B cell (primary cell): ENCODE results near the gene LMAN1L. TPM values are rescaled to one million over a fixed set of nuclear protein-coding genes. Genes with fewer than 3 reads are reported as not detected.

Experiments used
- ATAC-seq: fragments of 200-7000 bp; cut with Tn5 transposase; one replicate; pipeline ENCODE4 v1.10.0; 2021; ENCODE audit warnings: low read depth, mild to moderate bottlenecking, moderate number of reproducible peaks, moderate library complexity
- CTCF ChIA-PET: fragments of 350-600 bp; sonication (Branson Sonifier 250); formaldehyde crosslinking; loops from one replicate; lab custom pipeline; 2021; ENCODE audit warnings: antibody characterized with exemption, inconsistent platforms; lab: Charles Lee
- POLR2A ChIA-PET: fragments of 350-600 bp; sonication (Branson Sonifier 250); formaldehyde crosslinking; loops from one replicate; lab custom pipeline; 2021; ENCODE audit warnings: antibody characterized with exemption; lab: Charles Lee
- DNase-seq: peaks from one replicate; pipeline ENCODE4 v3.0.0; 2013
- H2AFZ ChIP-seq: 2 replicates; pipeline ENCODE4 v1.6.1; 2012; ENCODE audit warnings: mild to moderate bottlenecking, low read depth, low read length; ENCODE audit not compliant: insufficient read depth, poor library complexity, severe bottlenecking
- H3K27ac ChIP-seq, 2 donors: 1 replicate in 1 of 2; 2 replicates in 1 of 2; pipeline ENCODE4 v1.5.1; 2012 to 2013; ENCODE audit warnings: low read length in 2 of 2, mild to moderate bottlenecking in 2 of 2, moderate library complexity in 1 of 2
- H3K27me3 ChIP-seq, 4 experiments: fragments of 200-600 bp in 1 of 4; sonication (generic) in 1 of 4; replicated peaks in 1 of 4; 1 replicate in 2 of 4; 2 replicates in 2 of 4; pipeline versions ENCODE4 v1.6.1 to v1.7.0; 2013 to 2016; ENCODE audit warnings: low read length in 3 of 4, mild to moderate bottlenecking in 2 of 4, mixed read lengths in 1 of 4, moderate library complexity in 1 of 4; ENCODE audit not compliant: insufficient read depth in 4 of 4, control insufficient read depth in 3 of 4; ENCODE audit errors: control extremely low read depth in 1 of 4
- H3K36me3 ChIP-seq, 2 experiments: replicated peaks in 1 of 2; 1 replicate in 1 of 2; 2 replicates in 1 of 2; pipeline versions ENCODE4 v1.6.1 to v1.7.1; 2013; ENCODE audit warnings: low read length in 1 of 2; ENCODE audit not compliant: insufficient read depth in 2 of 2, control insufficient read depth in 1 of 2; ENCODE audit errors: control extremely low read depth in 1 of 2, extremely low read depth in 1 of 2
- H3K4me1 ChIP-seq, 2 donors: fragments of 200-600 bp in 1 of 2; sonication (generic) in 1 of 2; 1 replicate in 1 of 2; 2 replicates in 1 of 2; pipeline versions ENCODE4 v1.5.1 to v1.6.1; 2013 to 2017; ENCODE audit warnings: low read length in 2 of 2; ENCODE audit not compliant: control insufficient read depth in 2 of 2, insufficient read depth in 2 of 2
- H3K4me2 ChIP-seq: replicated peaks from 2 replicates; pipeline ENCODE3; 2012; ENCODE audit warnings: mild to moderate bottlenecking, low read depth, low read length; ENCODE audit not compliant: poor library complexity, severe bottlenecking
- H3K4me3 ChIP-seq, 5 experiments: fragments of 200-600 bp in 1 of 5; sonication (generic) in 1 of 5; 1 replicate in 3 of 5; 2 replicates in 2 of 5; pipeline versions ENCODE4 v1.5.1 to v1.7.0; 2011 to 2016; ENCODE audit warnings: low read length in 4 of 5, mild to moderate bottlenecking in 4 of 5, low read depth in 2 of 5, control low read depth in 1 of 5, moderate library complexity in 1 of 5; ENCODE audit not compliant: insufficient read depth in 1 of 5; ENCODE audit errors: control extremely low read depth in 1 of 5, extremely low read depth in 1 of 5
- H3K79me2 ChIP-seq: fragments of 200-600 bp; sonication (generic); one replicate; pipeline ENCODE4 v1.6.0; 2016; ENCODE audit warnings: low read length; ENCODE audit not compliant: control insufficient read depth, insufficient read depth
- H3K9ac ChIP-seq: fragments of 200-600 bp; sonication (generic); 2 replicates; pipeline ENCODE4 v1.6.1; 2017; ENCODE audit warnings: mild to moderate bottlenecking, low read length, moderate library complexity
- H3K9me3 ChIP-seq, 3 donors: one replicate each; pipeline versions ENCODE4 v1.6.1 to v1.7.1; 2013; ENCODE audit warnings: low read length in 2 of 3; ENCODE audit not compliant: control insufficient read depth in 2 of 3, insufficient read depth in 1 of 3; ENCODE audit errors: control extremely low read depth in 1 of 3
- H4K20me1 ChIP-seq: 2 replicates; pipeline ENCODE4 v1.6.0; 2012; ENCODE audit warnings: mild to moderate bottlenecking, low read length; ENCODE audit not compliant: insufficient read depth, control insufficient read depth, poor library complexity, severe bottlenecking
- H3K27ac Mint-ChIP-seq: one replicate; pipeline ENCODE4 v1.8.0; 2021; ENCODE audit warnings: mixed read lengths
- H3K27me3 Mint-ChIP-seq: one replicate; pipeline ENCODE4 v1.8.0; 2021; ENCODE audit warnings: mixed read lengths
- H3K4me1 Mint-ChIP-seq: one replicate; pipeline ENCODE4 v1.8.0; 2021; ENCODE audit warnings: mixed read lengths
- H3K4me3 Mint-ChIP-seq: one replicate; pipeline ENCODE4 v1.8.0; 2021; ENCODE audit warnings: mixed read lengths
- H3K9me3 Mint-ChIP-seq: one replicate; pipeline ENCODE4 v1.8.0; 2022; ENCODE audit warnings: mixed read lengths; ENCODE audit not compliant: insufficient read depth
- EZH2 ChIP-seq: IDR thresholded peaks from 2 replicates; pipeline ENCODE4 v1.6.1; 2012; ENCODE audit warnings: borderline replicate concordance, low read depth, mild to moderate bottlenecking, moderate library complexity, low read length; ENCODE audit not compliant: insufficient read depth, poor library complexity, severe bottlenecking
- WGBS: methylation state at CpG from one replicate; pipeline ENCODE4 v1.1.5; 2013; ENCODE audit warnings: missing lambda C conversion rate; ENCODE audit not compliant: insufficient coverage; 5-methylcytosine and 5-hydroxymethylcytosine counted together
- intact Hi-C: fragments of 100-400 bp; cut with micrococcal nuclease; formaldehyde crosslinking; loops from one replicate; pipeline ENCODE4 v1.10.0; 2022
- polyA plus RNA-seq: library from polyadenylated mRNA; depleted of rRNA; stranded (reverse); fragments of >200 nt; gene quantifications from 2 replicates; pipeline ENCODE4 v1.2.3, GENCODE V29; 2012
- total RNA-seq, 2 donors: library from RNA; stranded (reverse); fragments of 120-200 nt in 1 of 2; gene quantifications; 1 replicate in 1 of 2; 2 replicates in 1 of 2; pipeline versions ENCODE4 v1.2.3 to v1.2.4, GENCODE V29; 2013 to 2022
- TF ChIP-seq, protein P1 (sequence below): fragments of 200-600 bp; IDR thresholded peaks from one replicate; pipeline ENCODE4 v1.8.0; 2022; ENCODE audit warnings: antibody characterized with exemption, mild to moderate bottlenecking

Gene LMAN1L
- total and polyA plus RNA-seq, 2 donors (not counting 1 experiment from before 2014, with no cell fraction given) = 0.60 to 1.1 TPM

DNA sequence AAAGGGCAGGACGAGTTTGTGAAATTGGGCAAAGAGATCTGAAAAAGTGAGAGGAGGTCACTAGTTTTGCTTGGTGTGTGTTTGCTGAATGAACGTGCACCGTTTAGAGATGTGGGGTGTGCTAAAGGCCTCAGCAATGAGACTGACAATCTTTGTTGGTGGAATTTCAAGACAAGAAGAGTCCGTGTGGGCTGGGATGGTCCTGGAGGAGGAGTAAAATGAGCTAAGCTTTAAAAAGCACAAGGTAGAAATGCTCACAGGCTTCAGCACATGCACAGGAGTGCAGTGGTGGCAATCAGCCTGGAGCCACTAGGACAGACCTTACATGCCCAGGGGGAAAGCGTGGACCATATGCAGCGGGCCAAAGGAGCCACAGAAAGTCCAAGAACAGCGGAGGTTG is 12.3 kb downstream of the LMAN1L start:
- no peak for ATAC-seq

DNA sequence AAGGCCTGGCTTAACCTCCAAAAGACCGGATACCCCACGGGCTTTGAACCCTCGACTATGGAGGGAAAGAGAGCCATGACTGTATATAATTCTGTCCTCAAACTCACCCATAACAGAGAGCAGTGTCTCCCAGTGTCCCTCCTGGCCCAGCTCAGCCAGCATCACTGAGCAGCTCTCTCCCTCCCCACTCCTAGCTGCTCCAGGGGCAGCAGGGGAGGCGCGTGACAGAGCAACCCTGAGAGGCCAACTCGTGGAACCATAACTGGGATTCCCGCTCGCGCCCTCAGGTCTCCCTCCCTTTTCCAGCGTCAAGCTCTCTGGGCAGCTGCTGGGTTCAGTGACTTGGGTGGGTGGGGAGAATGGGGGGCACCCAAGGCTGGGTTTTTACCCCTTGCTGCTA is 13.2 kb downstream of the LMAN1L start:
- Mint-ChIP-seq H3K27ac (no peak overlapping the region), H3K27me3 (peaks cover 31% of the 10 kb centered on the region), H3K9me3 (no peaks in the 10 kb centered on the region), H3K4me3 (no peak overlapping the region), H3K4me1 (peaks cover 18% of the 10 kb centered on the region)
- ChIA-PET CTCF (interaction anchor here (0.7 to 2.5 kb wide), 5 partner anchors 10 to 193 kb away, joined by 4 to 9 read pairs (median 5); no protein-coding TSS in a partner anchor), POLR2A (interaction anchor here (0.6 kb wide), 1 partner anchor 12 kb away, joined by 6 read pairs; no protein-coding TSS in a partner anchor)
- no peak overlapping the region for H3K4me3 ChIP-seq
- no peak overlapping the region for H3K9ac ChIP-seq
- H3K27me3 ChIP-seq = peaks cover 0 to 45% (median 17%) of the 10 kb centered on the region in 4 experiments
- TF ChIP-seq, protein P1, sequence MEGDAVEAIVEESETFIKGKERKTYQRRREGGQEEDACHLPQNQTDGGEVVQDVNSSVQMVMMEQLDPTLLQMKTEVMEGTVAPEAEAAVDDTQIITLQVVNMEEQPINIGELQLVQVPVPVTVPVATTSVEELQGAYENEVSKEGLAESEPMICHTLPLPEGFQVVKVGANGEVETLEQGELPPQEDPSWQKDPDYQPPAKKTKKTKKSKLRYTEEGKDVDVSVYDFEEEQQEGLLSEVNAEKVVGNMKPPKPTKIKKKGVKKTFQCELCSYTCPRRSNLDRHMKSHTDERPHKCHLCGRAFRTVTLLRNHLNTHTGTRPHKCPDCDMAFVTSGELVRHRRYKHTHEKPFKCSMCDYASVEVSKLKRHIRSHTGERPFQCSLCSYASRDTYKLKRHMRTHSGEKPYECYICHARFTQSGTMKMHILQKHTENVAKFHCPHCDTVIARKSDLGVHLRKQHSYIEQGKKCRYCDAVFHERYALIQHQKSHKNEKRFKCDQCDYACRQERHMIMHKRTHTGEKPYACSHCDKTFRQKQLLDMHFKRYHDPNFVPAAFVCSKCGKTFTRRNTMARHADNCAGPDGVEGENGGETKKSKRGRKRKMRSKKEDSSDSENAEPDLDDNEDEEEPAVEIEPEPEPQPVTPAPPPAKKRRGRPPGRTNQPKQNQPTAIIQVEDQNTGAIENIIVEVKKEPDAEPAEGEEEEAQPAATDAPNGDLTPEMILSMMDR = no peak
- TF ChIP-seq EZH2 = no peak
- no peak overlapping the region for H3K4me2 ChIP-seq
- H3K9me3 ChIP-seq = peaks cover 0 to 22% (median 0%) of the 10 kb centered on the region in 3 donors
- DNase-seq (no peak), ATAC-seq (no peak)
- H2AFZ ChIP-seq = no peak overlapping the region
- H3K36me3 ChIP-seq = no peaks in the 10 kb centered on the region
- 86% methylated on average over 3 of the region's 10 CpGs for WGBS
- intact Hi-C loops = no loop called here
- H3K79me2 ChIP-seq = peaks cover 7% of the 10 kb centered on the region
- H3K27ac ChIP-seq = no peak overlapping the region
- peaks cover 4% of the 10 kb centered on the region for H4K20me1 ChIP-seq
- peaks cover 17 to 18% of the 10 kb centered on the region in 2 donors for H3K4me1 ChIP-seq

More for the DNA sequence above, 12.3 kb downstream of the LMAN1L start:
- Histone ChIP-seq H3K79me2 (peaks cover 16% of the 10 kb centered on the region), H3K4me3 (no peak overlapping the region), H3K27me3 (peaks cover 0 to 41% (median 17%) of the 10 kb centered on the region in 4 experiments), H4K20me1 (peaks cover 4% of the 10 kb centered on the region), H3K9ac (no peak overlapping the region), H3K4me2 (no peak overlapping the region), H3K36me3 (no peaks in the 10 kb centered on the region), H3K9me3 (peaks cover 0 to 22% (median 0%) of the 10 kb centered on the region in 3 donors), H2AFZ (no peak overlapping the region), H3K27ac (no peak overlapping the region), H3K4me1 (peaks cover 26 to 27% of the 10 kb centered on the region in 2 donors)
- Mint-ChIP-seq H3K27me3 (peaks cover 31% of the 10 kb centered on the region), H3K4me1 (peaks cover 26% of the 10 kb centered on the region), H3K4me3 (no peak overlapping the region), H3K9me3 (no peaks in the 10 kb centered on the region), H3K27ac (no peak overlapping the region)
- 90% methylated on average over 7 of the region's 7 CpGs for WGBS
- TF ChIP-seq EZH2 = no peak
- TF ChIP-seq, protein P1 = no peak
- no peak for DNase-seq
- intact Hi-C loops = no loop called here
- ChIA-PET CTCF (interaction anchor here (1.3 to 2.5 kb wide), 2 partner anchors 11 to 54 kb away, joined by 4 to 9 read pairs; no protein-coding TSS in a partner anchor), POLR2A (no interaction called here)
